Middle frontal gyrus (tissue), 1 donor: Measurements from ENCODE around the gene TMEM232.
"Not testable (repeated sequence)": the region's sequence is repeated elsewhere in the genome, so short reads cannot be mapped to it uniquely, and the experiment has no call there.

Experiments
- DNase-seq: peaks from one replicate; pipeline ENCODE4 v3.0.0-alpha.2; 2015; ENCODE audit warnings: low spot score; ENCODE audit errors: extremely low spot score

The TMEM232 gene

GRCh38 chr5:110726249-110727024 is at the start of gene TMEM232:
TSS of gene TMEM232 (minus strand) at chr5:110726671. CDS start at chr5:110667352, 59,319 bp downstream.
- DNase-seq, result peak; percentile 75

- DNase-seq, result no peak
These were observed 43.8 kb upstream of the TMEM232 start for GRCh38 chr5:110770286-110770685.

- no peak for DNase-seq
These were observed 42.7 kb upstream of the TMEM232 start for GRCh38 chr5:110769000-110769681.

GRCh38 chr5:110768138-110768860 is 41.8 kb upstream of the TMEM232 start:
- no peak for DNase-seq

- no peak for DNase-seq
These were observed 33.7 kb upstream of the TMEM232 start for GRCh38 chr5:110760158-110760557.

GRCh38 chr5:110757118-110757729 is 30.8 kb upstream of the TMEM232 start:
- DNase-seq, result no peak

GRCh38 chr5:110754181-110754580 is 27.7 kb upstream of the TMEM232 start:
- DNase-seq, result no peak

GRCh38 chr5:110753600-110753999 is 27.1 kb upstream of the TMEM232 start:
- DNase-seq, result no peak

GRCh38 chr5:110752953-110753352 is 26.5 kb upstream of the TMEM232 start:
- no peak for DNase-seq

GRCh38 chr5:110751902-110752762 is 25.7 kb upstream of the TMEM232 start:
- no peak for DNase-seq

- DNase-seq, result peak; percentile 87
These were observed 12.6 kb upstream of the TMEM232 start, which contains the start of gene SLC25A46 for GRCh38 chr5:110738812-110739651. TSS of gene SLC25A46 (plus strand) at chr5:110739007. CDS start at chr5:110739120, 113 bp downstream.

- DNase-seq, result no peak
These were observed 12.0 kb upstream of the TMEM232 start for GRCh38 chr5:110738503-110738811.

GRCh38 chr5:110736753-110737152 is 10.3 kb upstream of the TMEM232 start:
- DNase-seq, result no peak

- no peak for DNase-seq
These were observed 9.1 kb upstream of the TMEM232 start for GRCh38 chr5:110735556-110735955.

- no peak for DNase-seq
These were observed 7.6 kb upstream of the TMEM232 start for GRCh38 chr5:110734101-110734500.

- not testable (repeated sequence) for DNase-seq
These were observed 5.0 kb upstream of the TMEM232 start for GRCh38 chr5:110731499-110731898.

- DNase-seq, result no peak
These were observed 499 bp upstream of the TMEM232 start for GRCh38 chr5:110727025-110727314.

- no peak for DNase-seq
These were observed 8.2 kb downstream of the TMEM232 start for GRCh38 chr5:110718311-110718710.

- no peak for DNase-seq
These were observed 9.9 kb downstream of the TMEM232 start for GRCh38 chr5:110716247-110717245.
